HG03558 (cell line): ENCODE measurements around the gene FAM171A2.

Experiments used
- ATAC-seq: cut with Tn5 transposase; IDR thresholded peaks from one replicate; pipeline ENCODE4 v1.9.1; 2021; ENCODE audit warnings: moderate number of reproducible peaks; ENCODE audit not compliant: unreplicated experiment; ENCODE audit errors: extremely low read depth

Gene FAM171A2

GRCh38 chr17:44362459-44362948, 1.1 kb downstream of the FAM171A2 start:
- ATAC-seq = no peak

- ATAC-seq = no peak
Measured at GRCh38 chr17:44361292-44362260, 2.1 kb downstream of the FAM171A2 start.

- no peak for ATAC-seq
Measured at GRCh38 chr17:44360826-44361225, 2.8 kb downstream of the FAM171A2 start.

- no peak for ATAC-seq
Measured at GRCh38 chr17:44360144-44360533, 3.5 kb downstream of the FAM171A2 start.

GRCh38 chr17:44359458-44360143, 4.1 kb downstream of the FAM171A2 start:
- no peak for ATAC-seq

- no peak for ATAC-seq
Measured at GRCh38 chr17:44359006-44359405, 4.6 kb downstream of the FAM171A2 start.

- ATAC-seq = no peak
Measured at GRCh38 chr17:44358066-44358465, 5.6 kb downstream of the FAM171A2 start.

GRCh38 chr17:44356241-44356640, 7.4 kb downstream of the FAM171A2 start:
- no peak for ATAC-seq

- no peak for ATAC-seq
Measured at GRCh38 chr17:44355642-44356099, 8.0 kb downstream of the FAM171A2 start.

- no peak for ATAC-seq
Measured at GRCh38 chr17:44354582-44355561, 8.8 kb downstream of the FAM171A2 start.

- ATAC-seq = no peak
Measured at GRCh38 chr17:44353672-44354331, 9.9 kb downstream of the FAM171A2 start.

- ATAC-seq = no peak
Measured at GRCh38 chr17:44352828-44353671, 10.6 kb downstream of the FAM171A2 start.

- ATAC-seq = no peak
Measured at GRCh38 chr17:44351961-44352827, 11.5 kb downstream of the FAM171A2 start.

GRCh38 chr17:44351464-44351863, 12.2 kb downstream of the FAM171A2 start:
- ATAC-seq = no peak

GRCh38 chr17:44350733-44351226, 12.9 kb downstream of the FAM171A2 start:
- ATAC-seq = no peak

- no peak for ATAC-seq
Measured at GRCh38 chr17:44349553-44350070, 14.0 kb downstream of the FAM171A2 start.

GRCh38 chr17:44348988-44349364, 14.7 kb downstream of the FAM171A2 start:
- no peak for ATAC-seq
